ENCODE results near the gene CRISPLD2. TPM values are rescaled to one million over a fixed set of nuclear protein-coding genes. Genes with fewer than 3 reads are reported as not detected.

Gene CRISPLD2
- polyA plus RNA-seq, 1 experiment, result 103 TPM

GRCh38 chr16:84820305-84820684, 510 bp downstream of the CRISPLD2 start:
- ChIA-PET CTCF (interaction anchor here (0.5 to 1.2 kb wide), 2 partner anchors 13 to 124 kb away, joined by 3 to 5 read pairs; no protein-coding TSS in a partner anchor), POLR2A (interaction anchor here (0.6 to 4.0 kb wide), 31 partner anchors 9 to 148 kb away, joined by 3 to 70 read pairs (median 6); no protein-coding TSS in a partner anchor)
- peak overlapping the region; percentile 90 for H3K4me3 ChIP-seq (ENCODE audit: low read depth, low read length)
- H3K27me3 ChIP-seq (ENCODE audit: control insufficient read depth, insufficient read depth, low read length), result no peaks in the 10 kb centered on the region
- DNase-seq (ENCODE audit: low read depth, low spot score), result no peak
- H3K9me3 ChIP-seq (ENCODE audit: control insufficient read depth, insufficient read depth, low read length), result no peaks in the 10 kb centered on the region; the same call in 1 of the 2 replicates
- TF ChIP-seq CTCF (IDR thresholded peaks at IDR 0.05; ENCODE audit: low read depth, low read length), result no peak
- H3K27ac ChIP-seq (ENCODE audit: low read depth, low read length), result peak overlapping the region; percentile 31

GRCh38 chr16:84820771-84821170, 986 bp downstream of the CRISPLD2 start:
- no peak for DNase-seq (ENCODE audit: low read depth, low spot score)
- POLR2A ChIA-PET, result interaction anchor here (0.9 to 4.0 kb wide), 18 partner anchors 8 to 148 kb away, joined by 3 to 70 read pairs (median 8); no protein-coding TSS in a partner anchor
- Histone ChIP-seq H3K27ac (ENCODE audit: low read depth, low read length) (peak overlapping the region; percentile 31), H3K9me3 (ENCODE audit: control insufficient read depth, insufficient read depth, low read length) (no peaks in the 10 kb centered on the region; the same call in 1 of the 2 replicates), H3K4me3 (ENCODE audit: low read depth, low read length) (peak overlapping the region; percentile 90), H3K27me3 (ENCODE audit: control insufficient read depth, insufficient read depth, low read length) (no peaks in the 10 kb centered on the region)
- CTCF ChIA-PET, result interaction anchor here (1.2 kb wide), 1 partner anchor 12 kb away, joined by 3 read pairs; no protein-coding TSS in a partner anchor
- TF ChIP-seq CTCF (IDR thresholded peaks at IDR 0.05; ENCODE audit: low read depth, low read length), result no peak

- Histone ChIP-seq H3K9me3 (ENCODE audit: control insufficient read depth, insufficient read depth, low read length) (no peaks in the 10 kb centered on the region; the same call in 1 of the 2 replicates), H3K27ac (ENCODE audit: low read depth, low read length) (no peak overlapping the region), H3K4me3 (ENCODE audit: low read depth, low read length) (peak overlapping the region; percentile 90), H3K27me3 (ENCODE audit: control insufficient read depth, insufficient read depth, low read length) (no peaks in the 10 kb centered on the region)
- no peak for DNase-seq (ENCODE audit: low read depth, low spot score)
- TF ChIP-seq CTCF (IDR thresholded peaks at IDR 0.05; ENCODE audit: low read depth, low read length), result no peak
- ChIA-PET POLR2A (interaction anchor here (2.5 to 4.0 kb wide), 4 partner anchors 11 to 56 kb away, joined by 21 to 70 read pairs (median 36); no protein-coding TSS in a partner anchor), CTCF (no interaction called here)
These were observed 1.4 kb downstream of the CRISPLD2 start for GRCh38 chr16:84821179-84821578.

- ChIA-PET POLR2A (interaction anchor here (0.5 to 4.0 kb wide), 3 partner anchors 10 to 14 kb away, joined by 5 to 70 read pairs (median 21); no protein-coding TSS in a partner anchor), CTCF (no interaction called here)
- no peak for TF ChIP-seq CTCF (IDR thresholded peaks at IDR 0.05; ENCODE audit: low read depth, low read length)
- H3K9me3 ChIP-seq (ENCODE audit: control insufficient read depth, insufficient read depth, low read length), result no peaks in the 10 kb centered on the region; the same call in 1 of the 2 replicates
- no peak for DNase-seq (ENCODE audit: low read depth, low spot score)
- no peak overlapping the region for H3K27ac ChIP-seq (ENCODE audit: low read depth, low read length)
- no peaks in the 10 kb centered on the region for H3K27me3 ChIP-seq (ENCODE audit: control insufficient read depth, insufficient read depth, low read length)
- H3K4me3 ChIP-seq (ENCODE audit: low read depth, low read length), result peak overlapping the region; percentile 90
These were observed 2.2 kb downstream of the CRISPLD2 start for GRCh38 chr16:84821728-84822689.

All from AG04450 (cell line).